Activated naive CD8-positive, alpha-beta T cell treated with anti-CD3 and anti-CD28 coated beads, Interleukin-2, amount 10 ng/mL, durations not matched to agents 7 days and 5 days (primary cell): ENCODE results near the gene RNF113B. TPM values are rescaled to one million over a fixed set of nuclear protein-coding genes. Genes with fewer than 3 reads are reported as not detected.
A peak's percentile ranks its signal among the peaks of the same experiment; 100 is the strongest.

ENCODE experiments used
- ATAC-seq: fragments of 150-1000 bp; cut with Tn5 transposase; one replicate; pipeline ENCODE4 v1.10.0; 2021; ENCODE audit warnings: low read depth, moderate library complexity
- POLR2A ChIA-PET: fragments of 350-600 bp; sonication (Branson Sonifier 250); formaldehyde crosslinking; loops from one replicate; lab custom pipeline; 2021; ENCODE audit warnings: antibody characterized with exemption; lab: Charles Lee
- DNase-seq: peaks from one replicate; pipeline ENCODE4 v3.0.0; 2021
- H3K27ac Mint-ChIP-seq: one replicate; pipeline ENCODE4 v1.8.0; 2022; ENCODE audit warnings: mild to moderate bottlenecking, mixed read lengths
- H3K27me3 Mint-ChIP-seq: one replicate; pipeline ENCODE4 v1.8.0; 2022; ENCODE audit warnings: mild to moderate bottlenecking, moderate library complexity, mixed read lengths
- H3K36me3 Mint-ChIP-seq: one replicate; pipeline ENCODE4 v1.8.0; 2021; ENCODE audit warnings: mild to moderate bottlenecking, mixed read lengths
- H3K4me1 Mint-ChIP-seq: one replicate; pipeline ENCODE4 v1.8.0; 2021; ENCODE audit warnings: mixed read lengths
- H3K4me3 Mint-ChIP-seq: one replicate; pipeline ENCODE4 v1.8.0; 2022; ENCODE audit warnings: mild to moderate bottlenecking, moderate library complexity, mixed read lengths
- H3K9me3 Mint-ChIP-seq: one replicate; pipeline ENCODE4 v1.8.0; 2021; ENCODE audit warnings: mixed read lengths
- total RNA-seq, 2 experiments: library from RNA; stranded (reverse); gene quantifications; one replicate each; pipeline ENCODE4 v1.2.3, GENCODE V29; 2021

RNF113B gene
- total RNA-seq, 2 experiments from 2014 or later, result not detected

GRCh38 chr13:98150832-98151479, 26.1 kb downstream of the RNF113B start:
- Mint-ChIP-seq H3K4me3 (no peak overlapping the region), H3K9me3 (no peaks in the 10 kb centered on the region)

GRCh38 chr13:98147521-98147920, 29.5 kb downstream of the RNF113B start:
- DNase-seq, result no peak
- no peak overlapping the region for H3K4me3 Mint-ChIP-seq
- peaks cover 5% of the 10 kb centered on the region for H3K4me1 Mint-ChIP-seq
- no peaks in the 10 kb centered on the region for H3K9me3 Mint-ChIP-seq
- no peak for ATAC-seq
- H3K27ac Mint-ChIP-seq, result no peak overlapping the region
- POLR2A ChIA-PET, result no interaction called here
- H3K27me3 Mint-ChIP-seq, result peaks cover 54% of the 10 kb centered on the region
- no peaks in the 10 kb centered on the region for H3K36me3 Mint-ChIP-seq

More at GRCh38 chr13:98150832-98151479, 26.1 kb downstream of the RNF113B start:
- Mint-ChIP-seq H3K36me3 (no peaks in the 10 kb centered on the region), H3K27me3 (peaks cover 31% of the 10 kb centered on the region), H3K4me1 (no peaks in the 10 kb centered on the region), H3K27ac (no peak overlapping the region)
- POLR2A ChIA-PET, result no interaction called here
- DNase-seq, result no peak
- ATAC-seq, result no peak

GRCh38 chr13:98144801-98145350, 32.2 kb downstream of the RNF113B start:
- peaks cover 65% of the 10 kb centered on the region for H3K27me3 Mint-ChIP-seq
- POLR2A ChIA-PET, result no interaction called here
- no peak overlapping the region for H3K27ac Mint-ChIP-seq
- H3K36me3 Mint-ChIP-seq, result no peaks in the 10 kb centered on the region
- DNase-seq (no peak), ATAC-seq (no peak)
- H3K4me1 Mint-ChIP-seq, result peaks cover 10% of the 10 kb centered on the region
- peak overlapping the region; percentile 13 for H3K4me3 Mint-ChIP-seq
- H3K9me3 Mint-ChIP-seq, result no peaks in the 10 kb centered on the region

GRCh38 chr13:98144027-98144741, 32.9 kb downstream of the RNF113B start:
- POLR2A ChIA-PET, result no interaction called here
- Mint-ChIP-seq H3K27me3 (peaks cover 69% of the 10 kb centered on the region), H3K9me3 (no peaks in the 10 kb centered on the region), H3K36me3 (no peaks in the 10 kb centered on the region), H3K27ac (no peak overlapping the region), H3K4me1 (peaks cover 10% of the 10 kb centered on the region), H3K4me3 (peak overlapping the region; percentile 72)
- no peak for DNase-seq
- no peak for ATAC-seq

GRCh38 chr13:98143601-98144026, 33.5 kb downstream of the RNF113B start:
- H3K9me3 Mint-ChIP-seq, result no peaks in the 10 kb centered on the region
- peaks cover 10% of the 10 kb centered on the region for H3K4me1 Mint-ChIP-seq
- POLR2A ChIA-PET, result no interaction called here
- H3K4me3 Mint-ChIP-seq, result peak overlapping the region; percentile 72
- no peak overlapping the region for H3K27ac Mint-ChIP-seq
- H3K27me3 Mint-ChIP-seq, result peaks cover 68% of the 10 kb centered on the region
- DNase-seq (peak; percentile 38), ATAC-seq (no peak)
- H3K36me3 Mint-ChIP-seq, result no peaks in the 10 kb centered on the region

GRCh38 chr13:98143157-98143553, 33.9 kb downstream of the RNF113B start:
- H3K9me3 Mint-ChIP-seq, result no peaks in the 10 kb centered on the region
- H3K4me3 Mint-ChIP-seq, result no peak overlapping the region
- POLR2A ChIA-PET, result no interaction called here
- peaks cover 67% of the 10 kb centered on the region for H3K27me3 Mint-ChIP-seq
- no peak for DNase-seq
- peaks cover 10% of the 10 kb centered on the region for H3K4me1 Mint-ChIP-seq
- no peak overlapping the region for H3K27ac Mint-ChIP-seq
- H3K36me3 Mint-ChIP-seq, result no peaks in the 10 kb centered on the region
- no peak for ATAC-seq

- Mint-ChIP-seq H3K36me3 (no peaks in the 10 kb centered on the region), H3K27me3 (peaks cover 62% of the 10 kb centered on the region), H3K4me3 (peak within 1 kb of the TSS; percentile 82), H3K9me3 (no peaks in the 10 kb centered on the region), H3K4me1 (peaks cover 10% of the 10 kb centered on the region), H3K27ac (peak within 1 kb of the TSS; percentile 42)
- DNase-seq (peak; percentile 80), ATAC-seq (peak; percentile 94)
- POLR2A ChIA-PET, result no interaction called here
Observed at GRCh38 chr13:98142380-98143156, 34.5 kb downstream of the RNF113B start, which contains the start of gene FARP1. FARP1 (plus strand) TSS chr13:98143094; CDS start chr13:98213243, 70,149 bp downstream.

GRCh38 chr13:98141509-98142379, 35.3 kb downstream of the RNF113B start:
- Mint-ChIP-seq H3K4me1 (peaks cover 10% of the 10 kb centered on the region), H3K27ac (no peak overlapping the region), H3K27me3 (peaks cover 61% of the 10 kb centered on the region), H3K4me3 (peak overlapping the region; percentile 68), H3K36me3 (no peaks in the 10 kb centered on the region), H3K9me3 (no peaks in the 10 kb centered on the region)
- ATAC-seq (peak; percentile 1), DNase-seq (no peak)
- POLR2A ChIA-PET, result no interaction called here

GRCh38 chr13:98141091-98141490, 36.0 kb downstream of the RNF113B start:
- Mint-ChIP-seq H3K4me3 (no peak overlapping the region), H3K9me3 (no peaks in the 10 kb centered on the region), H3K27ac (no peak overlapping the region), H3K4me1 (peaks cover 10% of the 10 kb centered on the region), H3K27me3 (peaks cover 62% of the 10 kb centered on the region), H3K36me3 (no peaks in the 10 kb centered on the region)
- ATAC-seq (no peak), DNase-seq (no peak)
- POLR2A ChIA-PET, result no interaction called here

- Mint-ChIP-seq H3K4me1 (no peaks in the 10 kb centered on the region), H3K27ac (no peak overlapping the region), H3K36me3 (no peaks in the 10 kb centered on the region), H3K9me3 (no peaks in the 10 kb centered on the region), H3K27me3 (peaks cover 29% of the 10 kb centered on the region), H3K4me3 (no peak overlapping the region)
- POLR2A ChIA-PET, result no interaction called here
- no peak for ATAC-seq
- no peak for DNase-seq
Observed at GRCh38 chr13:98134901-98135300, 42.2 kb downstream of the RNF113B start.

- Mint-ChIP-seq H3K4me3 (no peak overlapping the region), H3K27me3 (peaks cover 25% of the 10 kb centered on the region)
Observed at GRCh38 chr13:98133946-98134345, 43.1 kb downstream of the RNF113B start.

GRCh38 chr13:98129059-98129746, 47.9 kb downstream of the RNF113B start:
- Mint-ChIP-seq H3K4me1 (no peaks in the 10 kb centered on the region), H3K36me3 (no peaks in the 10 kb centered on the region), H3K27ac (no peak overlapping the region), H3K4me3 (no peak overlapping the region), H3K9me3 (peaks cover 13% of the 10 kb centered on the region), H3K27me3 (peaks cover 8% of the 10 kb centered on the region)
- no peak for DNase-seq
- POLR2A ChIA-PET, result no interaction called here
- no peak for ATAC-seq

More at GRCh38 chr13:98133946-98134345, 43.1 kb downstream of the RNF113B start:
- POLR2A ChIA-PET, result no interaction called here
- ATAC-seq (no peak), DNase-seq (no peak)
- H3K36me3 Mint-ChIP-seq, result no peaks in the 10 kb centered on the region
- H3K9me3 Mint-ChIP-seq, result peaks cover 2% of the 10 kb centered on the region
- H3K27ac Mint-ChIP-seq, result no peak overlapping the region
- no peaks in the 10 kb centered on the region for H3K4me1 Mint-ChIP-seq
